ENCODE results near the gene PAX7.

Gene PAX7

DNA sequence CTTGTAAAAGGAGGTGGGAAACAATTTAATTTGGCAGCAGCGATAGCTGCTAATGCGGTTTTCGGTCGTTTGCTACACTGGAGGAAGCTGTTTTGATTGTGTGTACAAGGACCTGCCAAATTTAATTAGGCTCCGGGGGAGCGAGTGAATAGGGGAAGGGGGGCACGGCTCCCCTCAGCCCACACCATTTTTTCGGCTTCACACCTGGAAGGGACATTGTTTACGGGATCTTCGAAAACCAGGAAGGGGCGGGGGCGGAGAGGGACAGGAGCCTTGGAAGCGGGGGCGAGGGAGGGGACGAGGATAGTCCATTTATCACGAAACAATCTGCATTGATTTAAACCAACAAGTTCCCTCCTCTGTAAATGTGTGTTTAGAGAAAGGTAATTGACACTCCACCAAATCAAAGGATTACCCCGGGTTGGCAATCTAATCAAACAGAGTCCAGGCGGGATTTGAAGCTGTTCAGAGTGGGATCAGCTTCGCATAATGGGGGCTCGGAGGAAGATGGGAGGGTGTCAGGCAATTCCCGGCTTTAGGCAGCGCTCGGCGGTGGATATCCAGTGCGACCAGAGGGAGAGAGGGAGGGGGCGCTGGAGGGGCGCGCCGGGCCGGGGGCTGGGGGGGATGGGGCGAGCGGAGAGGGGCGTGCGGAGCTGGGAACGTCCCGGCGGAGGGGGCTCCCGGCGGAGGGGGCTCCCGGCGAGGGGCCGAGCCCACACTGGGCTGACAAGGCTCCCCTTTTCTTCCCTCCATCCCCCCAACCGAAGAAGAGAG, 9.8 kb downstream of the PAX7 start:
- DNase-seq (ENCODE audit: low read depth in 2 of 2, low spot score in 1 of 2), result no peak

- no peak for DNase-seq (ENCODE audit: low read depth in 2 of 2, low spot score in 1 of 2)
Measured at GRCh38 chr1:18641005-18641941, 10.6 kb downstream of the PAX7 start.

- no peak for DNase-seq (ENCODE audit: low read depth in 2 of 2, low spot score in 1 of 2)
Measured at GRCh38 chr1:18642278-18643095, 11.8 kb downstream of the PAX7 start.

GRCh38 chr1:18643154-18644012, 12.7 kb downstream of the PAX7 start:
- no peak for DNase-seq (ENCODE audit: low read depth in 2 of 2, low spot score in 1 of 2)

- no peak for DNase-seq (ENCODE audit: low read depth in 2 of 2, low spot score in 1 of 2)
Measured at GRCh38 chr1:18644013-18644399, 13.4 kb downstream of the PAX7 start.

GRCh38 chr1:18644446-18644845, 13.8 kb downstream of the PAX7 start:
- no peak for DNase-seq (ENCODE audit: low read depth in 2 of 2, low spot score in 1 of 2)

GRCh38 chr1:18644973-18645746, 14.5 kb downstream of the PAX7 start:
- no peak for DNase-seq (ENCODE audit: low read depth in 2 of 2, low spot score in 1 of 2)

DNA sequence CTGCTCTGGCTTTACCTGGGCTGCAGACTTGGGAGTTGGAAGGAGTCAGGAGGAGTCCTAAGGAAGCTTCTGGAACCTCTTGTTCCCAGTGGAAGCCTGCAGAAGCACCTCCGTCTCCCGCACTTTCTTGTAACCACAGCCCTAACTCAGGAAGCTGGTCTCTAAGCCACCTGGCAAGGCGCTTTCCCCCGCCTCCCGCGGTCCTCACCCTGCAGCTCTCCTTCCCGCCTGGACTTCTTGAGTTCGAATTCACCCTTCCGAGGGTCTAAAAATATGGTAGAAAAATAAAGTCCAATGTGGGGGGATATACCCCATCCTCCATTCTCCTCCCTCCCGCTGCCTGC, 15.1 kb downstream of the PAX7 start:
- no peak for DNase-seq (ENCODE audit: low read depth in 2 of 2, low spot score in 1 of 2)

DNA sequence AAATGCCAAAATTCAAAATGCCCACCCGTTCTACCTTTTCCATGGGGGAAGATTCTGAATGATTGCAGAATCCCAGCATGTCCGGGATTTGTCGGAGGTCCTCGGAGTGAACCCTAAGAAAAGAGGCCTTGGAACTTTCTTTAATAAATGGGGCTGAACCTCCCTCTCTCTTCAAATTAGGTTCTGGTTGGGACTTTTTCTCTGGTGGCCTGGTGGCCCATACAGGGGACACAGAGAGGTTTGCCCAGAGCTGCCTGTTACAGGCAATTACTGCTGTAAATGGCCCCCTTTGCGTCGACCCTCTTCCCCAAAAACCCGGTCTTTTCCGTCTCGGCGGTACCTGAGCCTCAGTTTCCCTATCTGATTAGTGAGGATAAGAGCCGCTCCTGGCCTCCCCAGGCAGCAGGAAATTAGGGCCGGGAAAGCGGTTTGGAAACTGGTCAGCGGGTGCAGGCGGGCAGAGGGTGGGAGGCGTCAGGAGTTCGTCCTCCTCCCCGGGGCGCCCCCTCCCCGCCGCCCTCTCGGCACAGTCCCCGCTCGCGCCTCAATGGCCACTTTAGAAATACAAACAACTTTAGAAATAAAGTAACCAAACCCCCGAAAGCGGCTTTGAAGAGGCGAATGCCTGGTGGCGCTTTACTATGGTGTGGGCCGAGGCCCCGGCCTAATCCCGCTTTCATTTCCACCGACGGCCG, 15.6 kb downstream of the PAX7 start:
- DNase-seq (ENCODE audit: low read depth in 2 of 2, low spot score in 1 of 2), result no peak

DNA sequence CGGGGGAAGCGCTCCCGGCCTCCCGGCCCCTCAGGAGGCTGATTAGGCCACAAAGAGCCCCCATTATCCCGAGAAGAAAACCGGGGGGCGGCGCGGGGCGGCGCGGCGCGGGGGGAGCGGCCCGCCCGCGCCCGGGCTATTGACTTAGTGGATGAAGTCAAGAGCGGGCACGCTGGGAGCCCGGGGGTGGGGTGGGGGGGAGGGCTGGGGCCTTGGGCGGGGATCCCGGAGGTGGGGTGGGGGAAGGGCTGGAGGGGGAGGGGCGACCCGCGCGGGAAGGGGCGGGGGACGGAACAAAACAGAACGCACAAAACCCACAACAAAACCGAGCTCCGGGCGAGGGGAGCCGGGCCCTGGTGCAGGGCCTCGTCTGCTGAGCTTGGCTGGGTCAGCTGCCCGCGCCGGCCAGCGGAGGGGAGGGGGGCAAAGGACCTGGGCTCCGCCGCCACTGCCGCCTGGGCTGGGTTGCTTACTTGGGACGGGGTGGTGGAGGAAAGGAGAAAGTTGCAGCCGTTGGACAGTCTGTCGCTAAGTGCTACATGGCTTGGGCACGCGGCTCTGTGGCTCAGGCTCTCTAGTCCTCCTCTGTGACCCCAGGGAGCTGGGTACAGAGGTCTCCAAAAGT, 16.3 kb downstream of the PAX7 start:
- DNase-seq (ENCODE audit: low read depth in 2 of 2, low spot score in 1 of 2), result no peak

GRCh38 chr1:18647681-18648214, 17.1 kb downstream of the PAX7 start:
- no peak for DNase-seq (ENCODE audit: low read depth in 2 of 2, low spot score in 1 of 2)

- DNase-seq (ENCODE audit: low read depth in 2 of 2, low spot score in 1 of 2), result no peak
Measured at GRCh38 chr1:18649693-18650370, 19.2 kb downstream of the PAX7 start.

DNA sequence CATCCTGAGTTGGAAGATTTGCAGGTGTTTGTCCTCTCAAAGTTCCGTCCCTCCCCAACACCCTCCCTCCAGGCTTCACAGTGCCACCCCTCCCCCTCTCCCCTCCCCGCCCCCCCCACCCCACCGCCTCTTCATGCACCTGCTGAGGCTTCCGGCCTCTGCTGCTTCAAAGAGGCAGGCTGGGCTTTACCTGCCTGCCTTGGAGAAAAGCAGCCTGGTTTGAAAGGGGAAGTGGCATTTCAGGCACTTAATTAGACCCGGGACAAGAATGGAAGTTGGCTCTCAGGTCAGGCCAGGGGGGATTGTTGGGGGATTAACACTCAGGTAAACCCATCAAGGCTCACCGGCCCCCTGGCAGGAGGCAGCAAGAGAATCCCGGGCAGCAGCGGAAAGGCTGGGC, 21.1 kb downstream of the PAX7 start:
- DNase-seq (ENCODE audit: low read depth in 2 of 2, low spot score in 1 of 2), result no peak

DNA sequence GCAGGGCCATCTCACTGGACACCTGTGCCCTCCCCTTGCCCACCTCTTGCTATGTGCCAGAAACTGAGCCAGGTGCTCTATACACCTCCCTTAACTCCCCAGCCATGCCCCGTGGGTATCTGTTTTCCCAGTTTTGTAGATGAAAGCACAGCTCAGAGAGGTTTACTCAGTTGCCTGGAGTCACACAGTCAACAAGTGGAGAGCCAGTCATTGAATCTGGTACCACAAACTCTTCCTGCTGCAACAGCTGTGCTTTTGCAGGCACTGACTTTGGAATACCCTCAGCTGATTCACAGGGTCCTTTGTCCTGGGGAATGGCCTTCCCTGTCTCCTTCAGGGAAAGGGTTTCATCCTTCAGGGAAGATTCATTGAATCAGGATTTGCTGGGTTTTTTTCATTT, 22.1 kb downstream of the PAX7 start:
- no peak for DNase-seq (ENCODE audit: low read depth in 2 of 2, low spot score in 1 of 2)

DNA sequence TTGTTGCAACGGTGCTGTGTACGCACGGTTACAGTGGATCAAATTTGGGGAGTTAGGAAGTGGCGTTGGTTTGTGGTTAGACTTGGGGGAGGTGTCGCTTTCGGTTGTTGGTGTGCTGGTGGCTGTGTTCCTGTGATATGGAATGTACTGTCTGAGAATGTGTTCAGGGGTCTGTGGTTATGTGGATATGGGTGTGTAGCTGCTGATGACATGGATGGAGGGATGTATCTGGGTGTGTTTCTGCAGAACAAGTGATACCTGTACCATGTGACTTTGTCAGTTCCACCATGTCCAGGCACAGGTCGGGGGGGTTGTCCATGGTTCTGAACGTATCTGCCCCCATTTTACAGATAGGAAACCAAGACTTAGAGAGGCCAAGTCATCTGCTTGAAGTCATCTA, 22.7 kb downstream of the PAX7 start:
- no peak for DNase-seq (ENCODE audit: low read depth in 2 of 2, low spot score in 1 of 2)

- no peak for DNase-seq (ENCODE audit: low read depth in 2 of 2, low spot score in 1 of 2)
Measured at GRCh38 chr1:18653916-18654315, 23.3 kb downstream of the PAX7 start.

- no peak for DNase-seq (ENCODE audit: low read depth in 2 of 2, low spot score in 1 of 2)
Measured at GRCh38 chr1:18654599-18654998, 24.0 kb downstream of the PAX7 start.

Measured in stimulated activated CD8-positive, alpha-beta memory T cell treated with anti-CD3 and anti-CD28 coated beads, Interleukin-4, amount 100 ng/mL, for 1 hour (primary cell).